HS-27A (cell line): ENCODE measurements around the gene SLC16A2.

Source experiments
- DNase-seq: peaks from one replicate; pipeline ENCODE4 v3.0.0-alpha.2; 2012; ENCODE audit warnings: low read depth, missing footprints

The SLC16A2 gene

DNA sequence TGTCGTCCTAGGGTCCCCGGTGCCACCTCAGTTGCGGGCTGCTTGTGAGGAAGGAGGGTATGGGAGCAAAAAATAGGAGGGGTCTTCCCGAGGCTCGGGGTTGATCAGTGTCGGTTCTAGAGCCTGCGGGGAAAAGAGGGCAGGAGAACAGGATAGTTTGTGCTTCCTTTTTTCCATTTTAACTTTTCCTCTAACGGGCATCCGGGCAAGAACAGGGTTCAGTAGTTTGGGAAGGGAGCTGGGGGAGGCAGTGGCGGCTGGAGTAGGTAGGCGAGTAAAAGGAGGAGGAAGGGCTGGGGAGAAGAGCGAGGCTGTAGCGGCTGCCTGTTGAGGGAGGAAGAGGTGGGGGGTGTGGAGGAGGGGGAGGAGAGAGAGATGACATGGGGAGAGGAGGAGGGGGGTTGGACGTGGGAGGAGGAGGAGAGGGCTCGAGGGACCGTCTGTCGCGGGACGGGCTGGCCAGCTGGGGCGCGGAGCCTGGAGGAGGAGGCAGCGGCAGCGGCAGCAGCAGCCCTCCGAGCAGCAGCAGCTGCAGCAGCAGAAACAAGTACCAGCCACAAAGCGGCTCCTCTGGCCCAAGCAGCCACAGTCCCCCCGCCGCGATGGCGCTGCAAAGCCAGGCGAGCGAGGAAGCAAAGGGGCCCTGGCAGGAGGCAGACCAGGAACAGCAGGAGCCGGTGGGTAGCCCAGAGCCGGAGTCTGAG is at the start of gene SLC16A2:
Gene SLC16A2 (plus strand): TSS at position 458 of the 704 bp plus-strand sequence. CDS start 145 bp downstream, at position 603.
- DNase-seq: peak; percentile 34

GRCh38 chrX:74372272-74372671 is 49.0 kb upstream of the SLC16A2 start:
- DNase-seq: no peak

GRCh38 chrX:74377282-74377681 is 44.0 kb upstream of the SLC16A2 start:
- no peak for DNase-seq

- DNase-seq: peak; percentile 75
Observed at GRCh38 chrX:74382613-74383012, 38.7 kb upstream of the SLC16A2 start.

- DNase-seq: no peak
Observed at GRCh38 chrX:74383611-74384010, 37.7 kb upstream of the SLC16A2 start.

DNA sequence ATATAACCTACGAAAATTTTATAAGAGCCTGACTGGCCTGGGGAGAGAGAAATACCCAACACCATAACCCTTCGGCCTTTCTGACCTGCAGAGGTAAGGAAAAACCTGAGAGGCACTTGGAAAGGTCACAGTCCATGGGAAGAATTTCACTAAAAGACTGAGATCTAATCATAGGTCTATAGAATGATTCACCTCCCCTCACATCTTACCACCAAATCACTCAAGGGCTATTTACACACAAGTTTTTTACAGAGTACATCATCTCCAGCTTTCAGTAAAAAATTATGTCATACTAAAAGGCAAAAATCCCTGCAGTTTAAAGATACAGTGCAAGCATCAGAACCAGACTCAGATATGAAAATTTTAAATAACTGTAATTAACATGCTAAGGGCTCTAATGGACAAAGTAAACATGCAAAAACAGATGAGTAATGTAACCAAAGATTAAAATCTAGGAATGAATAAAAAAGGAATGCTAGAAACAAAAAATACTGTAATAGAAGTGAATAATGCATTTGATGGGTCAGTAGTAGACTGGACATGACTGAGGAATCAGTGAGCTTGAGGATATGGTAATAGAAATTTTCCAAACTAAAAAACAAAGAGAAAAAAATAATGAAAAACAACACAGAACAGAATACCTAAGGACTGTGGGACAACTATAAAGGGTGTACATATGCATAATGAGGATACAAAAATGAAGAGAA is 32.1 kb upstream of the SLC16A2 start:
- no peak for DNase-seq

DNA sequence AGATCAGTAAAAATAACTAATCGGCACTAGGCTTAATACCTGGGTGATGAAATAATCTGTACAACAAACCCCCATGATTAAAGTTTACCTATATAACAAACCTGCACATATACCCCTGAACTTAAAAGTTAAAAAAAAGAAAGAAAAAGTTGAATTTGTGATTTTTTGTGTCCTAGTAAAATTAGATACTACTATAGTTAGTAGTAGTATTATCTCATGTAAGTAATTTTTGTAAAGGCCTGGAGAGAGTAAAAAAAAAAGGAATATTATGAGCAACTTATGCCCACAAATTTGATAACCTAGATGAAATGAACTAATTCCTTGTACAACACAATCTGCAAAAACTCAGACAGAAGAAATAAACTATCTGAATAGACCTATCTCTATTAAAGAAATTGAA is 25.7 kb upstream of the SLC16A2 start:
- no peak for DNase-seq

DNA sequence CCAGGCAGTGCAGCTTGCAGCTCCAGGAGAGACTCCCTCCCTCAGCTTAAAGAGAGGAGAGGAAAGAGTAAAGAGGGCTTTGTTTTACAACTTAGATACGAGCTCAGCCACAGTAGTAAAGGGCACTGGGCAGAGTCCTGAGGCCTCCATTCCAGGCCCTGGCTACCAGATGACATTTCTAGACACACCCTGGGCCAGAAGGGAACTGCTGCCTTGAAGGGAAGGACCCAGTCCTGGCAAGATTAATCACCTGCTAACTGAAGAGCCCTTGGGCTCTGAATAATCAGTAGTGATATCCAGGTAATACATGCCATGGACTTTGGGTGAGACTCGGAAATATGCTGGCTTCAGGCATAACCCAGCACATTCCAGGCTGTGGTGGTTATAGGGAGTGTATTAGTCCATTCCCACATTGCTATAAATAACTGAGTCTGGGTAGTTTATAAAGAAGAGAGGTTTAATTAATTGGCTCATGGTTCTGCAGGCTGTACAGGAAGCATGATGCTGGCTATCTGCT is 15.3 kb upstream of the SLC16A2 start:
- DNase-seq: no peak

DNA sequence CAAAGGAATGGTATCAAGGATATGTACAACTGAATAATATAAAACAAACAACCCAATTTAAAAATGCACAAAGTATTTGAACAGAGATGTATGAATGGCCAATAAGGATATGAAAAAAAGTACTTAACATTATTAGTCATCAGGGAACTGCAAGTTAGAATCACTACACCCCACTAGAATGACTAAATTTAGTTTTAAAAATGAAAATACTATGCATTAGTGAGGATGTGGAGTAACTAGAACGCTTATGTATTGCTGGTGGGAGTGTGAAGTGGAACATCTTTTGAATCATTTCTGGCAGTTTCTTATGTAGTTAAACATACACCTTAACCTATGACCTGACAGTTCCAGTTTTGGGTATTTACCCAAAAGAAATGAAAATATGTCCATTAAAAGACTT is 13.0 kb upstream of the SLC16A2 start:
- no peak for DNase-seq

DNA sequence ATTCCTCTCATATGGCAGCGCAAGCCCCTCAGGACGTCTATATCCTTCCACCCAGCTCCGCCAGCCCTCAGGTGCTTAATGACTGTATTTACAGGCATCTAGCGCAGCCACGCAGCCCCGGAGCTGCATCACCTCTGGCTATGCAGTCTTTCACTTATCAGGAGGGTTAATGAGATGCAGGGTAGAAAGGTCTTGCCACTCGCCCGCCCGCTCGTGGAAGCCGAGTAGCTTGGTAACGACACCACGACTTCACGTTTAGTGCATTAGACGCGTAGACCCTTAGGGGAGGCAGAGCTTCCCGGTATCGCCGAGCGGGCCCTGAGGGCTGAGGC is 1.5 kb upstream of the SLC16A2 start:
- DNase-seq: no peak

DNA sequence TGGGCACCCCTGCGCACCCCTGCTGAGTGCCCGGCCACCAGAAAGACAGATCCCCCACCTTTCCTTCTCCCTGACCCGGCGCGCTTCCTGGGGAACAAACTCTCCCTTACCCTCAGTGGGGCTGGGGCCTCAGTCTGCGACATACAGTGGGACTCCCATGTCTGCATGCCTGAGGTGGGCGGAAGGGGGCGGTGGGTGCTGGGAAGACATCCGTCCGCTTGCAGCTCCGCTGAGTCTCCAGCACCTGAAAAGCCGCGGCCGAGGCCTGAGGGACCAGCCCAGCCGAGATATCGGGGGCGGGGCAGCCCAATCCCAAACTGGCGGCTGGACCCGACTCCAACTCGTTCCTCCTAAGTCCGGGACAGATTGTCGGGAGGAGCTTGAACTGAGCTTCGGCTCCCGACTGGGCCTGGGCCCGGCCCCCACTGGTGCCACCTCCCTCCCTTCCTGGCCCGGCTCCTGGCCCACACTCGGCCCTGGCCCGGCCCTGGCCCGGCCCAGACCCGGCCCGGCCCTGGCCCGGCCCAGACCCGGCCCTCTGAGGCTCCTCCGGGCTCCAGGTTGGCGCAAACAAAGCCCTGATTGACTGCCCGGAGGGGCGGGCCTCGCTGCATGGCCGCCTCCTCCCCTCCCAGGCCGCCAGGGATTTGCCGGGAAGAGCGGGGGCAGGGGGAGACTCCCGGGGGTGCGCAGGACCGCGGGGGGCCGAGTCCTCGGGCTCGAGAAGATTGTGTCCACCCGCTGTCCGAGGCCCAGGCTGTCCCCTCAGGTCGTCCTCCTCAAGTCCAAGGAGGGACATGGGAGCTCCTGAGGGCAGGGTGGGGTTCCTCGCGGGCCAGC is 877 bp upstream of the SLC16A2 start:
- DNase-seq: peak; percentile 19

DNA sequence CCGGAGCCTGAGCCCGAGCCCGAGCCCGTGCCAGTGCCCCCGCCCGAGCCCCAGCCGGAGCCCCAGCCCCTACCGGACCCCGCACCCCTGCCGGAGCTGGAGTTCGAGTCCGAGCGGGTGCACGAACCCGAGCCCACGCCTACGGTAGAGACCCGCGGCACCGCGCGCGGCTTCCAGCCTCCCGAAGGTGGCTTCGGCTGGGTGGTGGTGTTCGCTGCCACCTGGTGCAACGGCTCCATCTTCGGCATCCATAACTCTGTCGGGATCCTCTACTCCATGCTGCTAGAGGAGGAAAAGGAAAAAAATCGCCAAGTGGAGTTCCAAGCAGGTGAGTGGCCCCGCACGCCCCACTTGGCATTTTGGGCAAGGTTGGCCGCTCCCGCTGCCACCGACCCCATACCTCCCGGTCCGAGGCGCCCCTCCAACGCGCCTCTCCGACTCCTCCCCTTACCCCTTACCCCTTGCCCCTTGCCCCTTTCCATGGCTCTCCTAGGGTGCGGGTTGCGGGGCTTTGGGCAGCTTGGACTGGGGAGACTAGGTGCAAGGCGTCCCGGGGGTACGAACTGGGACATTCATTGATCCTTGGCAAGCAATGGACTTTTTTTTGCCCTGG is 553 bp downstream of the SLC16A2 start:
- DNase-seq: no peak

GRCh38 chrX:74422576-74423288 is 1.4 kb downstream of the SLC16A2 start:
- DNase-seq: peak; percentile 36

GRCh38 chrX:74423289-74423998 is 2.2 kb downstream of the SLC16A2 start:
- no peak for DNase-seq

GRCh38 chrX:74426071-74426470 is 4.8 kb downstream of the SLC16A2 start:
- DNase-seq: no peak

GRCh38 chrX:74426615-74427014 is 5.3 kb downstream of the SLC16A2 start:
- no peak for DNase-seq

DNA sequence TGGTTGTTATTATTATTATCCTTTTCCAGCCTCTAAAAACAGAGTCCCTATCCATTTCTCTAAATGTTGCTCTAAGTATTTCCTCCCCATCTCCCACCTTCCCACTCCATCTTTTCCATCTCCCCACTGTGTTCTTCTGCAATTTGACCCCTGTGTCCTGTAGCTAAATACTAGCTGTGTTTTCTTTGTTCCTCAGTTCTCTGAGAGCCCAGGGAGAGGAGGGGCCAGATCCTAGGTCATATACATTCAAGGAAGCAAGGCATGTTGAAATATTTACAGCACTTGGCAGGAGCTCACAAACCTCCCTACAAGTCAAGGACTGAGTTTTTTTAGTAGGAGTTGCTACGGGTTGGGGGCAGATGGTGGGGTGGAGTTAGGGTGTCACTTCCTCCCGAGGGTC is 10.5 kb downstream of the SLC16A2 start:
- DNase-seq: no peak

GRCh38 chrX:74434336-74434735 is 13.0 kb downstream of the SLC16A2 start:
- DNase-seq: no peak

GRCh38 chrX:74437530-74437929 is 16.2 kb downstream of the SLC16A2 start:
- no peak for DNase-seq

DNA sequence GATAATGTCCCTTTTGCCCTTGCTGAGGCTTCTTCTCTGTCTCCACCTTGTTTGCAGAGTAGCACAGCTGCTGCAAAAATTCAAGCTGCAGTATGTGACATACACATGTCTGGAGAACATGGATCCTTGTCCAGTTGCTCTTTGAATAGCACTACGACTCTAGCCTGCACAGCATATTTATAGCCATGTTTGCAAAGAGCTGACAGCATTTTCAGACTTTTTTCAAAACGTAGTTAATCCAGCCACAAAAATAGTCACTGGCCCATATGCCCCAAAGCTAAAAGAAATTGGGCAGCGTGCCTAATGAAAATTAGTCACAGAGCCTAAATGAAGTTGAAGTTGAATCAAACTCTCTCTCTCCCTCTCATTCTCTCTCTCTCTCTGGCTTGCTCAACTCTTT is 17.5 kb downstream of the SLC16A2 start:
- no peak for DNase-seq

DNA sequence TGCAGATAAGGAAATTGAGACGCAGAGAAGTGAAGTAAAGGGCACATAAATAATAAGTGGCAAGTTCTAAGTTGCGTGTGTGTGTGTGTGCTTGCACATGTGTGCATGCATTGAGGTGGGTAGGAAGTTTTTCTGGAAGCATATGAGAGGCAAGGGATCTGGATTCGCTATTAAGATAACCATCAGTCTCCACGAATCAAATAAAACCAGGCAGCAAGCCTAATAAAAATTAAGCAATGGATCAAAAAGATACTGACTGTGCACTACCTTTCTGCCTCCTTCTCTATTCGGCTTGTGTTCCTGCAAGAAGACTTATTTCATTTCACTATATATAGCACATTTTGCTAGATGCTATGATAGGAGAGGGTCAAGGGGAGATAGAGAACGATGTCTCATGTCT is 23.8 kb downstream of the SLC16A2 start:
- no peak for DNase-seq
